ENCODE results near the gene DOK6.
A peak's percentile ranks its signal among the peaks of the same experiment; 100 is the strongest.

Gene DOK6

GRCh38 chr18:69435000-69435399, 34.3 kb downstream of the DOK6 start:
- no peak for DNase-seq (ENCODE audit: low read depth in 2 of 2)

- DNase-seq (ENCODE audit: low read depth in 2 of 2) = no peak
Observed at GRCh38 chr18:69444221-69444620, 43.5 kb downstream of the DOK6 start.

GRCh38 chr18:69447886-69448285, 47.2 kb downstream of the DOK6 start:
- DNase-seq (ENCODE audit: low read depth in 2 of 2) = no peak

- DNase-seq (ENCODE audit: low read depth in 2 of 2) = no peak
Observed at GRCh38 chr18:69455125-69455524, 54.4 kb downstream of the DOK6 start.

- peak in 1 of 2 donors; percentile 14 for DNase-seq (ENCODE audit: low read depth in 2 of 2)
Observed at GRCh38 chr18:69469444-69469919, 68.8 kb downstream of the DOK6 start.

GRCh38 chr18:69480460-69480859, 79.8 kb downstream of the DOK6 start:
- no peak for DNase-seq (ENCODE audit: low read depth in 2 of 2)

- DNase-seq (ENCODE audit: low read depth in 2 of 2) = no peak
Observed at GRCh38 chr18:69483574-69483973, 82.9 kb downstream of the DOK6 start.

- no peak for DNase-seq (ENCODE audit: low read depth in 2 of 2)
Observed at GRCh38 chr18:69484699-69485396, 84.2 kb downstream of the DOK6 start.

GRCh38 chr18:69487488-69488394, 87.1 kb downstream of the DOK6 start:
- no peak for DNase-seq (ENCODE audit: low read depth in 2 of 2)

- no peak for DNase-seq (ENCODE audit: low read depth in 2 of 2)
Observed at GRCh38 chr18:69490072-69490471, 89.4 kb downstream of the DOK6 start.

GRCh38 chr18:69490813-69491212, 90.1 kb downstream of the DOK6 start:
- no peak for DNase-seq (ENCODE audit: low read depth in 2 of 2)

GRCh38 chr18:69491576-69491975, 90.9 kb downstream of the DOK6 start:
- no peak for DNase-seq (ENCODE audit: low read depth in 2 of 2)

GRCh38 chr18:69492861-69493260, 92.2 kb downstream of the DOK6 start:
- no peak for DNase-seq (ENCODE audit: low read depth in 2 of 2)

GRCh38 chr18:69494841-69495240, 94.2 kb downstream of the DOK6 start:
- DNase-seq (ENCODE audit: low read depth in 2 of 2) = no peak

- no peak for DNase-seq (ENCODE audit: low read depth in 2 of 2)
Observed at GRCh38 chr18:69495338-69495737, 94.7 kb downstream of the DOK6 start.

GRCh38 chr18:69495841-69496533, 95.3 kb downstream of the DOK6 start:
- DNase-seq (ENCODE audit: low read depth in 2 of 2) = no peak

- no peak for DNase-seq (ENCODE audit: low read depth in 2 of 2)
Observed at GRCh38 chr18:69518989-69519388, 118.3 kb downstream of the DOK6 start.

- no peak for DNase-seq (ENCODE audit: low read depth in 2 of 2)
Observed at GRCh38 chr18:69523582-69523981, 122.9 kb downstream of the DOK6 start.

- DNase-seq (ENCODE audit: low read depth in 2 of 2) = no peak
Observed at GRCh38 chr18:69528435-69528834, 127.7 kb downstream of the DOK6 start.

- no peak for DNase-seq (ENCODE audit: low read depth in 2 of 2)
Observed at GRCh38 chr18:69529151-69529550, 128.5 kb downstream of the DOK6 start.

GRCh38 chr18:69531973-69532372, 131.3 kb downstream of the DOK6 start:
- no peak for DNase-seq (ENCODE audit: low read depth in 2 of 2)

GRCh38 chr18:69537183-69537582, 136.5 kb downstream of the DOK6 start:
- no peak for DNase-seq (ENCODE audit: low read depth in 2 of 2)

Data from stimulated activated CD4-positive, alpha-beta T cell treated with anti-CD3 and anti-CD28 coated beads, Interleukin-1b, Interleukin-23, amount 100 ng/mL, for 1 hour (primary cell).